BLaER1 (cell line): ENCODE data around the gene CRABP2.

Experiments used
- H3K27ac ChIP-seq: shearing (Covaris generic); formaldehyde crosslinking; 2 replicates; pipeline ENCODE4 v1.8.1; 2022
- H3K27me3 ChIP-seq: shearing (Covaris generic); formaldehyde crosslinking; 2 replicates; pipeline ENCODE4 v1.8.1; 2022
- H3K36me3 ChIP-seq: shearing (Covaris generic); formaldehyde crosslinking; 2 replicates; pipeline ENCODE4 v1.8.1; 2022
- H3K4me1 ChIP-seq: shearing (Covaris generic); formaldehyde crosslinking; 2 replicates; pipeline ENCODE4 v1.8.1; 2022
- H3K4me2 ChIP-seq: shearing (Covaris generic); formaldehyde crosslinking; 2 replicates; pipeline ENCODE4 v1.8.1; 2022
- H3K4me3 ChIP-seq: shearing (Covaris generic); formaldehyde crosslinking; 2 replicates; pipeline ENCODE4 v1.8.1; 2022
- H3K9ac ChIP-seq: shearing (Covaris generic); formaldehyde crosslinking; 2 replicates; pipeline ENCODE4 v1.8.1; 2022
- H3K9me3 ChIP-seq: shearing (Covaris generic); formaldehyde crosslinking; 2 replicates; pipeline ENCODE4 v1.8.1; 2022
- H4K20me1 ChIP-seq: shearing (Covaris generic); formaldehyde crosslinking; 2 replicates; pipeline ENCODE4 v1.8.1; 2022
- Cebpa-rat ChIP-seq: shearing (Covaris generic); IDR thresholded peaks from 2 replicates; pipeline ENCODE4 v1.8.1; 2022

The CRABP2 gene

DNA sequence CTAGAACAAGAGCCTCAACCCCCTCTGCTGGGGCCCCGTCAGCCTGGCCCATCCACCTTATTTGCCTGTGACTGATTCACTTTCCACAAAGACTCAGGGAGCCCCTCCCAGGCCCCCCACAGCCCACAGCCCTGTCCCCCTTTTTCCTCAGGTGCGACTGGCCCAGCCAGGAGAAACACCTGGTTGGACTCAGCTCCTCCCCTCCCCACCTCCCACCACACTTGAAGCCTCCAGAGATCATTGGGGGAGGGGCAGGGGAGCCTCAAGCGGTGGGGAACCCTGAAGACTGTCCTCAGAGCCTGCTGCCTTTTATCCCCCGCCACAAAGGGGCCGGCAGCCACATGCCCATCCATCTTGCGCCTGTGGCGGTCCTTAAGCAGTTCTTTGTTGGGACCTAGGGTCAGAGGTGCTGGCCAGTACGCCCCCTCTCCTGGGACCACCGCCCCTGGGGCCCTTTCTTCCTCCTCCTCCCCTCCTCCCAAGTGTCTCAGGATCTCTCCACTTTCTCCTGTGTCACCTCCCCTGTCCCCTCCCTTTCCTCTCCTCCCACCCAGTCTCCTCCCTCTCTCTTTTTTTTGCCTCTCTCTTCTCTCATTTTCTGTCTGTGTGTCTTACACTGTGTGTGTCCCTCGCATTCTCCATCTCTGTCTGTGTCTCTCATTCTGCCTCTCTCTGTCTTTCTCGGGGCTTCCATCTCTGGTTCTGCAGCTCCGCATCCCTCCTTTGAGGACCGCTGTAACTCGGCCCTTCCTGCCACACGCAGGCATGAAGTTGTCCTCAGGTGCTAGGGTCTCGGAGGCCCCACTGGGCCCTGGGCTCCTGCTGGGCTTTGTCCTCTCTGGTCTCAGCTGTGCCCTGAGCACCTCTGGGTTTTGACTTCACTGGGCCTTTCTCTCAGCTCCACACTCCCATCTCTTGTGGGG lies 12.2 kb downstream of the CRABP2 start:
- no peaks in the 10 kb centered on the region for H3K9me3 ChIP-seq
- peak overlapping the region; percentile 18; the same call in 1 of the 2 replicates for H3K27ac ChIP-seq
- H3K4me3 ChIP-seq, result peak overlapping the region; percentile 42
- H4K20me1 ChIP-seq, result no peaks in the 10 kb centered on the region
- H3K4me2 ChIP-seq, result peak overlapping the region; percentile 78
- H3K36me3 ChIP-seq, result no peaks in the 10 kb centered on the region
- peaks cover 78% of the 10 kb centered on the region for H3K4me1 ChIP-seq
- peaks cover 44% of the 10 kb centered on the region for H3K27me3 ChIP-seq
- TF ChIP-seq Cebpa-rat, result no peak
- no peak overlapping the region for H3K9ac ChIP-seq

DNA sequence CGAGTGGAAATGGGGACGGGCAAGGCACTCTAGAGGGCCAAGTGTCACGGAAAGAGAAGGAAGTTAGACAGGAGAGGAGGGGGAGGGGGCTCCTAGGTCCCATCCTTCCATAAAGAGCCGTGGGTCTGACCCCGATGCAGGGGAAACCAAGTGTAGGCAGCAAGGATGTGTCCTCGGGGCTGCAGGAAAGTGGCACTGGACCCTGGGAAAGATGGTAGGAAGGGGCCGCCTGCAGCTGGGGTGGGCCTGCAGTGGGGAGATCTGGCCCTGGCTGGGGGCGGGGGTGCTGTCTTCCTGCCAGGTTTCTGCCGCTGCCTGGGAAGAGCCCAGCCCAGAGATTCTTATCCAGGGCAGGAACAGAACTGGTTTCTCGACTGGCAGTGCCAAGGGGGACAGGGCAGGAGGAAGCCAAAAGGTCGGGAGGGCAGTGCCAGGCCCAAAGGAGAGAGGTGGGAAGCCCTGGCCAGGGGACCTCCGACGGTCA lies 12.9 kb downstream of the CRABP2 start:
- Histone ChIP-seq H4K20me1 (no peaks in the 10 kb centered on the region), H3K27ac (0 out of 2 replicates have a peak overlapping the region, but pooled peaks have one; percentile 18), H3K4me3 (peak overlapping the region; percentile 42; the same call in 1 of the 2 replicates), H3K4me2 (peak overlapping the region; percentile 78), H3K9ac (no peak overlapping the region), H3K9me3 (no peaks in the 10 kb centered on the region), H3K27me3 (peaks cover 44% of the 10 kb centered on the region), H3K4me1 (peaks cover 74% of the 10 kb centered on the region), H3K36me3 (no peaks in the 10 kb centered on the region)
- no peak for TF ChIP-seq Cebpa-rat

DNA sequence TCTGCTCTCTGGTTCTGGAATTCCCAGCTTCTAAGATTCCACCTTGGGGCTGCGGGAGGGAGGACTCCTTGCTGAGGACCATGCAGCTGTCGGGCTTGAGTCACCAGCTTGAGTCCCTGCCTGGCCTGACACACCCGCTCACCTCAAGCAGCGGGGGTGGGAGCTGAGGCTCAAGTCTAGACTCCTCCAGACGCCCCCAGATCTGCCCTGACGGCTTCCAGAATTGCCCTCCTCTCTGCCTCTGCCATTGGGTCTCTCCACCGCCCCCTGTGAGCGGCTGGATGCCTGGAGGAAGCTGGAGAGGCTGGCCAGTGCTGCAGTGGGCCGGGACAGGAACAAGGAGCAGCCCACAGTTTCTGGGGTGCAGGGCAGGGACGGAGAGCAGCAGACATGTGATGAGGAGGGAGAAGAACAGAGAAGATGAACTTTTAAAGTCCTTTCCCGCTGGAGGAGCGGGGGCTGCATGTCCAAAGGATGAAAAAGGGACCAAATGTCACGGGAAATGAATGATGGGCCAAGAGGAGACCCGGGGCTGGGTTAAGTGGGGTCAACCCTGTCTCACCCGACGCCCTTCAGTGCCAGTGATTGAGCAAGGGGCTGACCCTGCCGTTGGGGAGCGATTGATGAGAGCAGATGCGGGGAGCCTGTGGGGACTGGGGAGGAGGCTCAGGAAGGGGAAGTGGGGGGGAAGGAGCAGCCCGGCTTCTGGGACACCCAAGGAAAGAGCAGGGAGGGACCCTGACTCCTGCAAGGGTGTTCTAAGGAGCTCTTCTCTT lies 13.5 kb downstream of the CRABP2 start:
- Histone ChIP-seq H3K4me1 (peaks cover 71% of the 10 kb centered on the region), H3K27me3 (peaks cover 44% of the 10 kb centered on the region), H3K9me3 (no peaks in the 10 kb centered on the region), H3K4me3 (peak overlapping the region; percentile 8; the same call in 1 of the 2 replicates), H4K20me1 (no peaks in the 10 kb centered on the region), H3K9ac (no peak overlapping the region), H3K36me3 (no peaks in the 10 kb centered on the region), H3K27ac (no peak overlapping the region), H3K4me2 (peak overlapping the region; percentile 78)
- TF ChIP-seq Cebpa-rat, result no peak

DNA sequence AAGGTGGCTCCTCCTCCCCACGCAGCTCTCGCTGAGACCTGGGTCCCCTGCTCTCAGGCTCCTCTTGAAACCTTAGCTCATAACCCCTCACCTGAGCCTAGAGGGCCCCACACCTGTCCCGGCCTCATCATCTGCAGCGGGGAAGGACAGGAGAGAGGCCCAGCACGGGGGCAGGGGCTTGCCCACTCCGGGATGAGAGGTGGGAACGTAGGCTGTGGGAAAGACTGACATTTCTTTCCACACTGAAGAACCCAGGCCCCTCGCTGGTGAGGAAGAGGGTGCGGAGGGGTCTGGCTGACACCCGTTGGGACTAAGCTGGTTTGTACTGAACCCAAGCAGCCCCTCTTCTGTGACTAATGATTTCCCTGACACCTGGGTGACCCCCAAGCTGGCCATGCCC lies 14.2 kb downstream of the CRABP2 start:
- no peak for TF ChIP-seq Cebpa-rat
- Histone ChIP-seq H3K9me3 (no peaks in the 10 kb centered on the region), H3K4me2 (peak overlapping the region; percentile 78; the same call in 1 of the 2 replicates), H3K36me3 (no peaks in the 10 kb centered on the region), H3K4me1 (peaks cover 65% of the 10 kb centered on the region), H3K4me3 (no peak overlapping the region), H4K20me1 (no peaks in the 10 kb centered on the region), H3K27ac (no peak overlapping the region), H3K9ac (no peak overlapping the region), H3K27me3 (peaks cover 44% of the 10 kb centered on the region)

DNA sequence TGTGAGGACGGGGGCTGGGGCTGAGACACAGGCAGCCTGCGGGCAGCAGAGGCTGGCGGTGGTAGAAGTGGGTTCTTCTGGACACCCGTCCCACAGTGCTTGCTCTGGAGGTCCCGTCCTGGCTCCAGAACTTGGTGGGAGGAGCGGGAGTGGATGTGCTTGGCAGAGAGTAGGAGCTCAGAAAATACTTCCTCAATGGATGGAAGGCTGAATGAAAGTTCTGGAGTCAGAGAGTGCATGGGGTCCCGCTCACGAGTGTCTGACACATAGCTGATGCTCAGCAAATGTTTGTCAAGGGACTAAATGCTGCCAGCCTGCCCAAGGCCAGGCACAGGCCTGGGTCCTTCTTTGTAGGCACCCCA lies 14.7 kb downstream of the CRABP2 start:
- H3K4me3 ChIP-seq, result no peak overlapping the region
- H3K9ac ChIP-seq, result no peak overlapping the region
- H3K4me1 ChIP-seq, result peaks cover 65% of the 10 kb centered on the region
- H3K9me3 ChIP-seq, result no peaks in the 10 kb centered on the region
- H4K20me1 ChIP-seq, result no peaks in the 10 kb centered on the region
- no peak overlapping the region for H3K27ac ChIP-seq
- no peaks in the 10 kb centered on the region for H3K36me3 ChIP-seq
- TF ChIP-seq Cebpa-rat, result no peak
- H3K27me3 ChIP-seq, result peaks cover 44% of the 10 kb centered on the region
- 0 out of 2 replicates have a peak overlapping the region, but pooled peaks have one; percentile 78 for H3K4me2 ChIP-seq

DNA sequence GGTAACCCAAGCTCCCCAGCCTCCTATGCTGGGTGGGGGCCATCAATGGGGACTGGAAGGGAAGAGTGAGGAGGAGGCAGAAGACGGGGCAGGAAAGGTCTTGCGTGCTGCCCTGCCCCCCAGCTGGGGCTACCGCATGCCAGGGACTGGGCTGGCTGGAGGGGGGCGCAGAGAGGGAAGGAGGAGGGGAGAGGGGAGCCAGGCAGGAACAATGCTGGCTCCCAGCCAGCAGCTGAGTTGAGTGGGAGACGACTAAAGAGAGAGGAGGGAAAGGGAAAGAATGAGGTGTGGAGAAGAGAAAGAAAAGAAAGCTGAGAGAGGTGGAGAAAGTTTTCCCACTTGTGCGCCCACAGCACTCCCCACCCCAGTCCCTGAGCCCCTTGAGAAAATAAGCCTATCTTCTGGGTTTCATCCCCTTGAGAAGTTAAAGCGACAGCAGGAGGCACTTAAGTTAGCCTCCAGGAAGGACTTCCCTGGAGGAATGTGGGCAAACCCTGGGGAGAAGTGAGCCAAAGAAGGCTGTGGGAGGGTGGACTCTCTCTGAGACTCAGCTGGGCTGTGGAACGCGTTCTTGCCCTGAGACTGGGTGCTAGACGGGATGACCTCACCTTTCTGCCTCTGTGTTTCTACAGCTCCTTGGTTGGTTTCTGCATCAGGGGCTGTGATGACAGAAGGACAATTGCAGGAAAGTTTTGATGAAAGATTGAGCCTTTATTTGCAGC lies 15.3 kb downstream of the CRABP2 start:
- Histone ChIP-seq H3K27ac (no peak overlapping the region), H3K4me2 (peak overlapping the region; percentile 78), H3K4me1 (peaks cover 65% of the 10 kb centered on the region)

DNA sequence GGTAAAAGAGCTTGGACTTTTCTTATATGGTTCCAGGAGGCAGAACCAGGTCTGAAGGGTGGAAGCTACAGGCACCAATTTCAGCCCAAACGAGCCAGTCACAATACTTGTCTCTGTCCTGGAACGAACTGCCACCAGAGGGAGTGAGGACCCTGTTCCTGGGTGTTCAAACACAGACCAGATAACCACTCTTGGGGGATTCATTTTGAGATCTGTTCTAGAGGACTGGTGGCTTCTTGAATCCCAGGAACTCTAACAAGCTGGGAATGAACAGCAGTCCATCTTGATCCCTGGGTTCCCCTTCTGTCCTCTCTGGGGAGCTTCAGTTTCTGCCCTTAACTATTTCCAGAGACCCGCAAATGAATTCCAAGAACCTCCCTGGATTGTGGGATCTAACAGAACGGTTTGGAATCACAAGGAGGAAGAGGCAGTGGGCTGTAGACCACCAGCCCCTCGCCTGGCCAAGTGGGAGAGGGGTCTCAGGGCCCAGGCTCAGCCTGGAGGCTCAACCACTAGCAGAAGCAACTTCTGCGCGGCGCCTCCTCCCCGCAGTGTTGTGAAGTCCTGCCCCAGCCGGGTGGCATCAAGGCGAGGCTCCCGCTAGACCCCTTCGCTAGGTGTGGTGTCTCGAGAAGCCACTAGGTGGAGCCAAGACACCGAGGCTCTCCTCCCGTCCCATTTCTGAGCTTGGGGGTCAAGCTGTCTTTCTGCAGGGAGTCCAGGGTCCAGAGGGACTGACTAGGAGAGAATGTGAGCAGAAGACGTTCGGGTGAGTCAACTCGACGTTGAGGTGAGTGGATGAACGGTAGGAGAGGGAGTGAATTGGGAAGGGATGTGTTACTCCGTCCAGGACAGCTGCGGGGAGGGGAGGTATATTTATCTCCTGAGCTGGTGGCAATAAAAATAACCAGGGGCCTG lies 16.1 kb downstream of the CRABP2 start:
- no peak for TF ChIP-seq Cebpa-rat
- no peaks in the 10 kb centered on the region for H3K36me3 ChIP-seq
- H4K20me1 ChIP-seq, result no peaks in the 10 kb centered on the region
- H3K4me3 ChIP-seq, result no peak overlapping the region
- H3K4me1 ChIP-seq, result peaks cover 65% of the 10 kb centered on the region
- H3K9ac ChIP-seq, result no peak overlapping the region; the same call in 1 of the 2 replicates
- no peak overlapping the region for H3K27ac ChIP-seq
- no peaks in the 10 kb centered on the region for H3K9me3 ChIP-seq
- peak overlapping the region; percentile 78 for H3K4me2 ChIP-seq
- peaks cover 44% of the 10 kb centered on the region for H3K27me3 ChIP-seq

More for the DNA sequence above, 15.3 kb downstream of the CRABP2 start:
- Histone ChIP-seq H3K9me3 (no peaks in the 10 kb centered on the region), H3K9ac (no peak overlapping the region), H3K27me3 (peaks cover 44% of the 10 kb centered on the region), H3K4me3 (no peak overlapping the region), H3K36me3 (no peaks in the 10 kb centered on the region), H4K20me1 (no peaks in the 10 kb centered on the region)
- no peak for TF ChIP-seq Cebpa-rat

DNA sequence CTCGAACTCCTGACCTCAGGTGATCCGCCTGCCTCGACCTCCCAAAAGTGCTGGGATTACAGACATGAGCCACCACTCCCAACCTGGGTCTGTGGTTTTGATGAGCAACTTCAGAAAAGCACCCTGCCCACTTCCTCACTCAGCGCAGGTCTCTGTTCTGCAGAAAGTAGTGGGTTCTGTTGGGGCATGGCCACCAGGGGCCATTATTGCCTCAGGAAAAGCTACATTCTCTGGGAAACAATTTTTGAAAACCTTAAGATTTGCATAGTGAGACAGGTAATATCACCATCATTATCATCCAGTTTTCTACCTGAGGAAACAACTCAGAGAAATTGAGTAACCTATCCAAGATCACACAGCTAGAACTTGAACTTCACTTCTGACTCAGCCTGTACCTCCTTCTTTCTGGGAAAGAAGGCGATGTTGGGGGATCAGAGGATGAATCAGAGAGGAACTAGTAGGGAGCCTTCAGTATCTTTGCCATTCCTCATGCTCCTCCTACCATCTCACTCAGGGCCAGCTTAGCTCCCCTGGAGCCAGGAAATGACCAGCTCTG lies 21.1 kb downstream of the CRABP2 start:
- Histone ChIP-seq H3K4me3 (no peak overlapping the region), H3K27ac (no peak overlapping the region), H4K20me1 (no peaks in the 10 kb centered on the region), H3K4me2 (peak overlapping the region; percentile 88), H3K9ac (no peak overlapping the region), H3K4me1 (peaks cover 52% of the 10 kb centered on the region), H3K36me3 (no peaks in the 10 kb centered on the region), H3K9me3 (no peaks in the 10 kb centered on the region), H3K27me3 (peaks cover 21% of the 10 kb centered on the region)
- TF ChIP-seq Cebpa-rat, result no peak
